ENCODE data around the gene MGP.

MGP gene

DNA sequence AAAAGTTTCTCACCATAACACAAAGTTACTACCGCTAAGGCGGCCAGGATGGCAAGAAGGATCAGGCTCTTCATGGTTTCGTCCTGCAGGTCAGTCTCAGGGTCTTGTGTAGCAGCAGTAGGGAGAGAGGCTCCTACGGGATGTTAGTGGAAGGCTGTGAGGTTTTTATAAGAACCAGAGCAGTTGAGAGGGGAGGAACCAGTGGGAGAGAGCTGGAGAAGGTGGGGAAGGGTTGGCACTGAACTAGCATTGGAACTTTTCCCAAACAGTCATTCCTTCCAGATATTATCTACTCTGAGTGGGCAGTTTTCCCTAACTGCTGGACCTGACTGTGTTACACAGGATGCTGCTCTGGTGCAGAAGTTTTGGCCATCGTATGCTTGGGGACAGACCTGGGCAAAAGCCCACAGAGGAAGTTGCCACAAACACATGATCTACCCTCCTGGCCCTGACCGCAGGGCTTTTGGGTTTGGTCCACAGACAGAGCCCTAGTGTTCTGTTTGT lies at the start of gene MGP:
MGP (minus strand) TSS at position 137 of the 504 bp plus-strand sequence; CDS start at position 74, 63 bp downstream.
- no peak for TF ChIP-seq CTCF (IDR thresholded peaks at IDR 0.05; ENCODE audit: control insufficient read depth, insufficient read depth, low read depth, low read length, missing control alignments)
- peak; percentile 3 for DNase-seq (ENCODE audit: low read depth)
- no peak within 1 kb of the TSS for H3K4me3 ChIP-seq (ENCODE audit: control insufficient read depth, low read depth, low read length)

- TF ChIP-seq CTCF (IDR thresholded peaks at IDR 0.05; ENCODE audit: control insufficient read depth, insufficient read depth, low read depth, low read length, missing control alignments), result no peak
- no peak for DNase-seq (ENCODE audit: low read depth)
- no peak overlapping the region for H3K4me3 ChIP-seq (ENCODE audit: control insufficient read depth, low read depth, low read length)
Observed at GRCh38 chr12:14935031-14935430, 49.4 kb upstream of the MGP start.

DNA sequence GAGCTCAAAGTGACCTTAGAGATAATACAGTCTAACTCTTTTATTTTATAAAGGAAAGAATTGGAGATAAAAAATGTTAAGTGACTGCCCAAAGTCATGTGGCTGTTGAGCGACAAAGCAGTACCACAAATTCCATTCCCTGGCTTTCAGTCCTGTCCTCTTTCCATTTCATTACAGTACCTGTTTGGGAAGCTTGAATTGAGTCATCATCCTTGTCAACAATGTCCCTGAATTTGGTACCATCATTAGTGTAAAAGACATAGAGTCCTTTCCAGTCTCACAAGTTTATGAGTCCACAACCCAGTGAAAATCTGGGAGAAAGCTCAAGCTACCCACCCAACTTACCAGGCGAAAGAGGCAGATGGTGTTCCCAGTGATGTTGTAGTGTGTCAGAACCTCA lies 48.9 kb upstream of the MGP start:
- TF ChIP-seq CTCF (IDR thresholded peaks at IDR 0.05; ENCODE audit: control insufficient read depth, insufficient read depth, low read depth, low read length, missing control alignments), result no peak

GRCh38 chr12:14931791-14932560 lies 46.3 kb upstream of the MGP start:
- H3K4me3 ChIP-seq (ENCODE audit: control insufficient read depth, low read depth, low read length), result no peak overlapping the region
- no peak for TF ChIP-seq CTCF (IDR thresholded peaks at IDR 0.05; ENCODE audit: control insufficient read depth, insufficient read depth, low read depth, low read length, missing control alignments)
- DNase-seq (ENCODE audit: low read depth), result no peak

More for the DNA sequence above, 48.9 kb upstream of the MGP start:
- DNase-seq (ENCODE audit: low read depth), result no peak
- no peak overlapping the region for H3K4me3 ChIP-seq (ENCODE audit: control insufficient read depth, low read depth, low read length)

DNA sequence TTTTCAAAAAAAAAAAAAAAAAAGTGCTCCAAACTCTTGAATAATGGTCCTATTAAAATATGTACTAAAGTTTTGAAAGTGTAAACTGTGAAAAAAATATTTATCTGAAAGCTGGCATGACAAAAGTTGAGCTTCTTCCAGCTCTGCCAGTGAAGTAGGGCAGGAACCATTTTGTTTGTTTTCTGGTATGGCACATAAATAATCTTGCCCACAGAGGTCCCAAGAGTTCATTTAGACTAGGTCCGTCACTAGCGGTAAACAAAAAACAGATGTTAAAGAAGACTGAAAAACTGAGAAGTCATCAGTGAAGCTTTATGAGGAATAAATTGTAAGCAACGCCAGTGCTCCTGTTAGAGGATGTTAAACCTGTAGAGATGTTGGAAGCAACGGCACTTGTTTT lies 45.7 kb upstream of the MGP start:
- no peak for TF ChIP-seq CTCF (IDR thresholded peaks at IDR 0.05; ENCODE audit: control insufficient read depth, insufficient read depth, low read depth, low read length, missing control alignments)
- H3K4me3 ChIP-seq (ENCODE audit: control insufficient read depth, low read depth, low read length), result no peak overlapping the region
- no peak for DNase-seq (ENCODE audit: low read depth)

DNA sequence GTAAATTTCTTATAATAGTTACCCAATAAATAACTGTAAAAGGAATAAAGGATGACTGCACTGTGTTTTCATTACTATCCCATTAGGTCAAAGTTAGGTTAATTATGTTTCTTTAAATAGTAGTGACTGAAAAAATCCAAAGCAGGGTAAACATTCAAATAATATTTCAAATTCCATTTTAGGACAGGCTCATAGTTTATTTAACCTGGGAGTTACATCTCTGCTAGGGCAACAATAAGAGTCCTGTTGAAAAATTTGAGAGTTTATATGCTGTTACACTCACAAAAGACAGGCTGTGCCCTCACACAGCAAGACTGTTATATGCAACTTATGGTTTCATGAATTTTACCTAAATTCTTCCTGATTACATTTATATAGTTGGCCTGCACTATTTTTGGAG lies 44.6 kb upstream of the MGP start:
- no peak for TF ChIP-seq CTCF (IDR thresholded peaks at IDR 0.05; ENCODE audit: control insufficient read depth, insufficient read depth, low read depth, low read length, missing control alignments)
- DNase-seq (ENCODE audit: low read depth), result no peak
- H3K4me3 ChIP-seq (ENCODE audit: control insufficient read depth, low read depth, low read length), result no peak overlapping the region

Data from AG09309 (cell line).